Measurements from ENCODE around the gene ZNF655. TPM values are rescaled to one million over a fixed set of nuclear protein-coding genes. Genes with fewer than 3 reads are reported as not detected.

The ZNF655 gene
- total RNA-seq, 1 experiment from 2014 or later = 40.4 TPM

- no peak for TF ChIP-seq IRF2 (CRISPR knock-in tag; IDR thresholded peaks at IDR 0.05; ENCODE audit: borderline replicate concordance, low read depth)
- no peak for TF ChIP-seq NFATC4 (CRISPR knock-in tag; IDR thresholded peaks at IDR 0.05)
- TF ChIP-seq CTCF (IDR thresholded peaks at IDR 0.05) = no peak
- no peak for TF ChIP-seq JUN (CRISPR knock-in tag; IDR thresholded peaks at IDR 0.05)
- no peak for TF ChIP-seq JAZF1 (CRISPR knock-in tag; IDR thresholded peaks at IDR 0.05)
- no peak for TF ChIP-seq ZNF423 (CRISPR knock-in tag; IDR thresholded peaks at IDR 0.05)
- TF ChIP-seq USF2 (CRISPR knock-in tag; IDR thresholded peaks at IDR 0.05) = no peak
- TF ChIP-seq SP1 (CRISPR knock-in tag; conservative IDR thresholded peaks at IDR 0.05) = no peak
- TF ChIP-seq MLX (CRISPR knock-in tag; IDR thresholded peaks at IDR 0.05) = no peak
- no peak for TF ChIP-seq CREM (CRISPR knock-in tag; IDR thresholded peaks at IDR 0.05)
- no peak for TF ChIP-seq CBFB (CRISPR knock-in tag; IDR thresholded peaks at IDR 0.05; ENCODE audit: low read depth)
- TF ChIP-seq ZNF121 (CRISPR knock-in tag; IDR thresholded peaks at IDR 0.05) = no peak
- TF ChIP-seq ZNF425 (CRISPR knock-in tag; conservative IDR thresholded peaks at IDR 0.05) = no peak
- TF ChIP-seq AR (CRISPR knock-in tag; IDR thresholded peaks at IDR 0.05) = no peak
- TF ChIP-seq EMX1 (CRISPR knock-in tag; IDR thresholded peaks at IDR 0.05) = no peak
- ChIA-PET POLR2A (no interaction called here), CTCF (no interaction called here)
- Mint-ChIP-seq H3K4me1 (peaks cover 9% of the 10 kb centered on the region), H3K27ac (0 out of 2 replicates have a peak overlapping the region, but pooled peaks have one; percentile 5), H3K27me3 (ENCODE audit: low read depth) (no peaks in the 10 kb centered on the region), H3K9me3 (no peaks in the 10 kb centered on the region), H3K4me3 (no peak overlapping the region), H3K36me3 (peaks cover 53% of the 10 kb centered on the region)
- ATAC-seq = no peak
- no peak for DNase-seq (ENCODE audit: low spot score)
These were observed 3.8 kb downstream of the ZNF655 start for GRCh38 chr7:99562114-99562784.

- Mint-ChIP-seq H3K4me3 (no peak overlapping the region), H3K4me1 (peaks cover 3% of the 10 kb centered on the region; the same call in 1 of the 2 replicates), H3K27me3 (ENCODE audit: low read depth) (no peaks in the 10 kb centered on the region), H3K36me3 (peaks cover 53% of the 10 kb centered on the region), H3K9me3 (no peaks in the 10 kb centered on the region), H3K27ac (no peak overlapping the region)
- ChIA-PET POLR2A (no interaction called here), CTCF (interaction anchor here (0.6 kb wide), 1 partner anchor 74 kb away, joined by 3 read pairs; no protein-coding TSS in a partner anchor)
- DNase-seq (ENCODE audit: low spot score) (no peak), ATAC-seq (no peak)
- TF ChIP-seq GRHL2 (CRISPR knock-in tag; IDR thresholded peaks at IDR 0.05; ENCODE audit: insufficient replicate concordance, severe bottlenecking) = no peak
- TF ChIP-seq ZNF138 (CRISPR knock-in tag; conservative IDR thresholded peaks at IDR 0.05) = no peak
- no peak for TF ChIP-seq JAZF1 (CRISPR knock-in tag; IDR thresholded peaks at IDR 0.05)
- no peak for TF ChIP-seq ELF4 (CRISPR knock-in tag; IDR thresholded peaks at IDR 0.05; ENCODE audit: low read depth)
- no peak for TF ChIP-seq IRF1 (CRISPR knock-in tag; IDR thresholded peaks at IDR 0.05)
- TF ChIP-seq ZNF121 (CRISPR knock-in tag; IDR thresholded peaks at IDR 0.05) = no peak
- no peak for TF ChIP-seq FOXK1 (CRISPR knock-in tag; IDR thresholded peaks at IDR 0.05)
- TF ChIP-seq CDX4 (CRISPR knock-in tag; IDR thresholded peaks at IDR 0.05; ENCODE audit: borderline replicate concordance) = no peak
These were observed 4.4 kb downstream of the ZNF655 start for GRCh38 chr7:99562832-99563231.

All from WTC11 (cell line).